Keratinocyte (primary cell): ENCODE results near the gene DENND4B. TPM values are rescaled to one million over a fixed set of nuclear protein-coding genes. Genes with fewer than 3 reads are reported as not detected.
"Not testable (repeated sequence)": the region's sequence is repeated elsewhere in the genome, so short reads cannot be mapped to it uniquely, and the experiment has no call there.

Experiments
- DNase-seq: peaks from one replicate; pipeline ENCODE4 v3.0.0-alpha.2; 2011; ENCODE audit warnings: low read depth, missing footprints, low spot score
- FAIRE-seq: peaks from 2 replicates; lab custom pipeline; 2011; peaks lifted over from hg19 to GRCh38; lab: Jason Lieb, UNC
- H2AFZ ChIP-seq: 2 replicates; pipeline ENCODE4 v1.6.0; 2012; ENCODE audit warnings: low read length, control low read depth, inconsistent platforms; ENCODE audit not compliant: control insufficient read depth
- H3K27ac ChIP-seq: 2 replicates; pipeline ENCODE4 v1.5.1; 2011; ENCODE audit warnings: low read length; ENCODE audit not compliant: control insufficient read depth, insufficient read depth
- H3K27me3 ChIP-seq: 3 replicates; pipeline ENCODE4 v1.6.0; 2011; ENCODE audit warnings: low read length; ENCODE audit not compliant: control insufficient read depth, insufficient read depth; ENCODE audit errors: extremely low read depth
- H3K36me3 ChIP-seq, 2 experiments: 2 replicates in 1 of 2; 3 replicates in 1 of 2; pipeline ENCODE4 v1.5.1; 2011; ENCODE audit warnings: low read length in 2 of 2, mild to moderate bottlenecking in 1 of 2; ENCODE audit not compliant: control insufficient read depth in 2 of 2, insufficient read depth in 2 of 2; ENCODE audit errors: extremely low read depth in 1 of 2
- H3K4me1 ChIP-seq: 3 replicates; pipeline ENCODE4 v1.5.1; 2011; ENCODE audit warnings: low read length; ENCODE audit not compliant: control insufficient read depth, insufficient read depth; ENCODE audit errors: extremely low read depth
- H3K4me2 ChIP-seq: 3 replicates; pipeline ENCODE4 v1.6.0; 2011; ENCODE audit warnings: low read depth, low read length; ENCODE audit not compliant: control insufficient read depth, insufficient read depth; ENCODE audit errors: extremely low read depth
- H3K4me3 ChIP-seq, 3 experiments: fragments of 200-600 bp in 1 of 3; sonication (generic) in 1 of 3; 2 replicates in 2 of 3; 3 replicates in 1 of 3; pipeline ENCODE4 v1.5.1; 2011 to 2016; ENCODE audit warnings: low read length in 3 of 3, mild to moderate bottlenecking in 3 of 3, control low read depth in 2 of 3, inconsistent platforms in 1 of 3, low read depth in 1 of 3, mixed read lengths in 1 of 3, mixed run types in 1 of 3, moderate library complexity in 1 of 3; ENCODE audit not compliant: control insufficient read depth in 2 of 3, insufficient read depth in 2 of 3; ENCODE audit errors: extremely low read depth in 1 of 3
- H3K79me2 ChIP-seq: 2 replicates; pipeline ENCODE4 v1.6.0; 2012; ENCODE audit warnings: low read length; ENCODE audit not compliant: control insufficient read depth, insufficient read depth
- H3K9ac ChIP-seq: 3 replicates; pipeline ENCODE4 v1.6.0; 2011; ENCODE audit warnings: low read length; ENCODE audit not compliant: control insufficient read depth, insufficient read depth; ENCODE audit errors: extremely low read depth
- H3K9me1 ChIP-seq: 3 replicates; pipeline ENCODE4 v1.6.0; 2011; ENCODE audit warnings: low read length; ENCODE audit not compliant: control insufficient read depth, insufficient read depth; ENCODE audit errors: extremely low read depth
- H3K9me3 ChIP-seq: 2 replicates; pipeline ENCODE4 v1.5.1; 2012; ENCODE audit warnings: low read depth, low read length; ENCODE audit not compliant: control insufficient read depth
- H4K20me1 ChIP-seq: 3 replicates; pipeline ENCODE4 v1.6.0; 2011; ENCODE audit warnings: low read length; ENCODE audit not compliant: control insufficient read depth, insufficient read depth; ENCODE audit errors: extremely low read depth
- CTCF ChIP-seq, 3 experiments: IDR thresholded peaks in 1 of 3; conservative IDR thresholded peaks in 1 of 3; optimal IDR thresholded peaks in 1 of 3; 2 replicates in 2 of 3; 3 replicates in 1 of 3; pipeline versions ENCODE3 to v1.5.1; 2011; ENCODE audit warnings: low read length in 3 of 3, mild to moderate bottlenecking in 3 of 3, moderate library complexity in 2 of 3, control low read depth in 1 of 3, inconsistent platforms in 1 of 3; ENCODE audit not compliant: insufficient read depth in 2 of 3; ENCODE audit errors: extremely low read depth in 1 of 3
- EZH2 ChIP-seq: IDR thresholded peaks from one replicate; pipeline ENCODE4 v1.6.1; 2012; ENCODE audit warnings: inconsistent platforms, mild to moderate bottlenecking, low read length, moderate library complexity
- dilution Hi-C: fragments of 300-500 bp; cut with MboI; formaldehyde crosslinking; loops from one replicate; pipeline ENCODE4 v1.7.0; 2020; ENCODE audit warnings: low sequenced_read_pairs; ENCODE audit not compliant: extremely low pct_ligation_motif_present
- polyA plus RNA-seq, 5 experiments: library from polyadenylated mRNA; depleted of rRNA in 3 of 5; stranded (reverse) in 3 of 5; stranded (forward) in 1 of 5; unstranded in 1 of 5; fragments of >200 nt; gene quantifications; 1 replicate in 1 of 5; 2 replicates in 3 of 5; 3 replicates in 1 of 5; pipeline versions ENCODE4 v1.2.1 to v1.2.3, GENCODE V29; 2011 to 2012; ENCODE audit warnings: missing spikeins in 2 of 5, low read depth in 1 of 5, low replicate concordance in 1 of 5

DENND4B gene
- polyA plus RNA-seq, 1 donor (not counting 4 experiments of a cell fraction or from before 2014, with no cell fraction given) = 7.9 TPM

- DNase-seq, H3K4me2 ChIP-seq, H3K27ac ChIP-seq, dilution Hi-C loops, H3K9me1 ChIP-seq, H2AFZ ChIP-seq, H3K27me3 ChIP-seq, H3K4me3 ChIP-seq, H4K20me1 ChIP-seq, FAIRE-seq, H3K9ac ChIP-seq, H3K9me3 ChIP-seq: not testable (repeated sequence)
- Histone ChIP-seq H3K79me2 (peaks cover 16% of the 10 kb centered on the region), H3K4me1 (peaks cover 13% of the 10 kb centered on the region), H3K36me3 (peaks cover 12 to 14% of the 10 kb centered on the region in 2 experiments)
These were observed 32.6 kb upstream of the DENND4B start for GRCh38 chr1:153979091-153979490.

- no peak for FAIRE-seq
These were observed 31.9 kb upstream of the DENND4B start for GRCh38 chr1:153978274-153978909.

More at GRCh38 chr1:153978274-153978909, 31.9 kb upstream of the DENND4B start:
- DNase-seq = no peak
- peaks cover 13% of the 10 kb centered on the region for H3K4me1 ChIP-seq
- H3K4me2 ChIP-seq = peak overlapping the region; percentile 98
- H2AFZ ChIP-seq = peak overlapping the region; percentile 100
- no peaks in the 10 kb centered on the region for H3K9me1 ChIP-seq
- peak overlapping the region; percentile 65 for H3K27ac ChIP-seq
- peak overlapping the region; percentile 91 to 98 (median 95) for H3K4me3 ChIP-seq
- dilution Hi-C loops = no loop called here
- no peak for TF ChIP-seq CTCF (optimal IDR thresholded peaks at IDR 0.05 in 1 of 3, IDR thresholded peaks at IDR 0.05 in 1 of 3, conservative IDR thresholded peaks at IDR 0.05 in 1 of 3; ENCODE audit: extremely low read depth in 1 of 3, insufficient read depth in 2 of 3, low read length in 3 of 3)
- no peak for TF ChIP-seq EZH2
- no peaks in the 10 kb centered on the region for H3K27me3 ChIP-seq
- H3K9me3 ChIP-seq = no peaks in the 10 kb centered on the region
- peaks cover 16% of the 10 kb centered on the region for H3K79me2 ChIP-seq
- H3K9ac ChIP-seq = peak overlapping the region; percentile 91
- H4K20me1 ChIP-seq = no peaks in the 10 kb centered on the region
- peaks cover 11 to 20% of the 10 kb centered on the region in 2 experiments for H3K36me3 ChIP-seq
